Adipose tissue (tissue), 3 donors: ENCODE results near the gene ALDH1A1. TPM values are rescaled to one million over a fixed set of nuclear protein-coding genes. Genes with fewer than 3 reads are reported as not detected.

ENCODE experiments used
- H3K27ac ChIP-seq: one replicate; pipeline ENCODE4 v1.5.1; 2013; ENCODE audit warnings: low read depth, low read length
- whole genome bisulfite sequencing, 3 donors: extraction: QIAGEN DNeasy Blood & Tissue Kit; methylation state at CpG; one replicate each; pipeline ENCODE4 v1.1.7; 2013; 5-methylcytosine and 5-hydroxymethylcytosine counted together
- polyA plus RNA-seq, 3 donors: library from polyadenylated mRNA; stranded (reverse); fragments of 200-250 nt; gene quantifications; one replicate each; pipeline ENCODE4 v1.2.3, GENCODE V29; 2013
- donor health status: healthy with polysubstance abuse.
- donor health status: Bipolar disorder and iron deficiency.
- donor health status: healthy.

The ALDH1A1 gene
- polyA plus RNA-seq, 3 donors: 69.0 to 182 (median 115) TPM

DNA sequence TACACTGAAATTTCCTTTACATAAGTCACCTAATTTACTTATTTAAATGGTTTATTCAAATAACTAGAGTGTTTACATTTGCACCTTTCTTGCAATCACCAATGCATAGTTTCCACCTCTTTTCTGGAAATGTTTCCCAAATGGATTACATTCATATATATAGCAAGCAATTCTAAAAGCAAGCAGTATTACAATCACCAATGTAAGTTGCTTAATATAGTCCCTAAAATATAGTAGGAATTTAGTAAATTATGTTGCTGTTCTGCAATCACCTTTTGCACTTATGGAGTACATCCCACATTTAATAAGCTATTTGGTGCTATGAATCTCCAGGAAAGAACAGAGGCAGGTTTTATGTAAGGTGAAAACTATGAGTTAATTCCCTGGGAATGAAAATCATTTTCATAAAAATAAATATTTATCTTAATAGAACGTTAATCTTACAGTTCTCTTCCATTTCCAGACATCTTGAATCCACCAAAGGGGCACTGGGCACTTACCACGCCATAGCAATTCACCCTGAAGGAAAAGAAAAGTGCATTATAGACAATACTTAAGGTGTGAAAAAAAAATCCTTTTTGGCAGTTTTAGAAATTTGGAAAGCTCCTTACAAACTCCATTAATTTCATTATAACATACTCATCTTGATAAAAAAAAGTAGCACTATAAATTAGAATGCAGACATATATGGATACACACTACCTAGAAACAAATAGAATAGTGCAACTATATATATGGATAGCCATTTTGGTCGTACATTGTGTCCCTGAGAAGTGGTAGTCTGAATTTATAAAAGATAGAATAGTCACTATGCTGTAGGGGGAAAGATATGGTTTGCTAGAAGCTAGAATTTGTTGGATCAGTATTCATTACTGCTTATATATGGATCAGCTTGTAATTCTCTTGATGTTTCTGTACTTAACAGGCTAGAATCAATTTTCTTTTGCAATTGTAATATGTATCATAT is 47.1 kb downstream of the ALDH1A1 start:
- no peak overlapping the region for H3K27ac ChIP-seq
- WGBS, 3 donors: 78 to 89% (median 85%) methylated on average over 3 of the region's 3 CpGs

DNA sequence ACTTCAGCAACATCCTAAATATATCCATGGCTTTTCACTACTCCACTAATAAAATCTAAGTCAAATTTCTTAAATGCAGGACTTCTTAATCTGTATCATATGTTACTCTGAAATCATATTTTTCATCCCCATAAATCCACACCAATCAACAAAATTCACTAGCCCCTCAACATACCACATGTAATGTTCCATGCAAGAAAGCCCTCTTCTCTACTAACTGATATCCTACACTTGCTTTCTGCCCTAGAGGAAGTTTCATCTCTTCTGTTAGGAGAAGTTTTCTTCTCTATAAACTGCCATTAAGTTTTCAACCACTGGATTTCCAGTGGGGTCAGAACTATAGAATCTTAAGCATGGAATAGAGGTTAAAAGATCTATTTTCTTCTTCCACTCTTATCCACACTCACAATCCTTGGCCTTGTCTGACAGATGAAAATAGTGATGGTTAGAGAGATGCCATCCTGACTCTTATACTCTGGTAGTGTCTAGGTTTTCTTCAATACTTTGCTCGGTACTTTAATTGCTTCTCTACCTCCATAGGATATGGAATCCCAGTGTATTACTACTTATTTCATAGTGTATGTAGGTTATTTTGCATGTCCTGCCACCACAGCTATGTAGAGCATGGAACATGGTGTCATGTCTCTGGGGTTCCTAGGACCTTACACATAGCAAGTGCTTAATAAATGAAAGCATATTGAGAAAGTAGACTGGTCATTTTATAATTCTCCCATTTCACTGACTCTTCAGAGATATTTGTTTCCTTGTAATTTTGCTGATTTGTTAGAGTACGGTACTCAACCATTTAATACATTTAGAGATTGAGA is 48.4 kb downstream of the ALDH1A1 start:
- H3K27ac ChIP-seq: no peak overlapping the region
- WGBS, 3 donors: 83 to 96% (median 84%) methylated on average over 2 of the region's 2 CpGs

DNA sequence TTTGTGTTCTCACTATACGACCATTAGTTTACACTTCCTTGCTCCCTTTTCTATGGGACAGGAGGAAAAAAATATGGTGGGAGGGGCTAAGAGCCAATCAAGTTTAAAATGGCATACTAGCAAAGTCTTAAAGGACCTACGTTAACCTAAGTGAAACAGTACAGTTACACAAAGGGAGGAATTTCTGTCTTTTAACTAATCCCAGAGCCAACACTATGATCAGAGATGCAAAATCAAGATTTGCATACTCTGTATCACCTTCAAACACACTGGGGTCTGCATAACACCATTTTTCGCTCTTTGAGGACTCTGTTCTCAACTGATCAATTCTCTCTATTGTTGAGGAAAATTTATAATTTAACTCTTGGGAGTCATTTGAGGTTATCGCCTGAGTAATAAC is 49.8 kb downstream of the ALDH1A1 start:
- H3K27ac ChIP-seq: no peak overlapping the region
- 83 to 95% (median 94%) methylated on average over 4 of the region's 4 CpGs for WGBS, 3 donors

DNA sequence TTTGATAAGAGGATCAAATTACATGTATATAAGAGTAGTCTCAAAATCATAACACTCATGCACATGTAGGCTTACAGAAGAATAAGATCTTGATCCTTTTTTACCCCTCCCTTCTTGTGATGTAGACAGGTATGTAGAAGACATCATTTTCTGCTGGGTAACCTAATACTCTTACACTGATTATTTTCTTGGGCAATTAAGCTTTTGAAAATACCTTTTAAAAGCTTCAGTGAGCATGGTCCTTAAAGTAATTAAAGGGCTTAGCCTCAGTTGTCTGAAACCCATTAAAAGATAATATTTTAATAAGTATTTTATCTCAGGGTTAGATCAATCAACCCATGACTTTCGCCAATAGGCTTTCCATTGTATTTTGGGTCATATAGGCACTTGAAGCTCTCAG is 50.6 kb downstream of the ALDH1A1 start:
- H3K27ac ChIP-seq: no peak overlapping the region
- 95 to 100% (median 100%) methylated on average over 1 of the region's 1 CpG for WGBS, 3 donors

DNA sequence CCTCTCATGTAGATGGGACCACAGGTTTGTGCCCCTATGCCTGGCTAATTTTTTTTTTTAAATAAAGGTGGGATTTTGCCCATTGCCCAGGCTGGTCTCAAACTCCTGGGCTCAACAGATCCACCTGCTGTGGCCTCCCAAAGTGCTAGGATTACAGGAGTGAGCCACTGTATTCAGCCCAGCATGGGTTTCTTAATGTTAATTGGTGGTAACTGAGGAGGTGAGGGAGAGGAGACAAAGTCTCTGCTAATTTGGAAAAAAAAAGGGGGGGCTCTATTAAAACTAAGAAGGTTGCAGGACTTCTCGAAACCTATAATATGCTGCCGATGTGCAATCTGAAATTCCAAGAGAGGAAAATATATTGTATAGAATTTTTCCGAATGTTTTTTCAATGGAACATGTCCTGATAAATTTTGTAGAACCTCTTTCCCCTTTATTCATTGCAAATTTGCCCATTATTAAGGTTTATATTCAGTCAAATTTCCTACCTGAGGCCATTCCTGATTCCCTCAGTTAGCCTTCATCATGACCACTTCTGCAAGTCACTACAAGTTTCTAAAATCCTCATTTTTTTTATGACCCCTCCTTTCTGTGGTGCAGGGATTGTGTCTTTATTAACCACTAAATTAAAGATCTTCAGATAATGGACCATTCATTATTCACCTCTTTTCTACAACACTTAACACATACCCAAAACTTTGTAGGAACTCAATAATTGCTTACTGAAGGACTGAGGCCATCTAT is 52.9 kb downstream of the ALDH1A1 start:
- no peak overlapping the region for H3K27ac ChIP-seq
- WGBS, 3 donors: 92 to 97% (median 97%) methylated on average over 3 of the region's 3 CpGs

DNA sequence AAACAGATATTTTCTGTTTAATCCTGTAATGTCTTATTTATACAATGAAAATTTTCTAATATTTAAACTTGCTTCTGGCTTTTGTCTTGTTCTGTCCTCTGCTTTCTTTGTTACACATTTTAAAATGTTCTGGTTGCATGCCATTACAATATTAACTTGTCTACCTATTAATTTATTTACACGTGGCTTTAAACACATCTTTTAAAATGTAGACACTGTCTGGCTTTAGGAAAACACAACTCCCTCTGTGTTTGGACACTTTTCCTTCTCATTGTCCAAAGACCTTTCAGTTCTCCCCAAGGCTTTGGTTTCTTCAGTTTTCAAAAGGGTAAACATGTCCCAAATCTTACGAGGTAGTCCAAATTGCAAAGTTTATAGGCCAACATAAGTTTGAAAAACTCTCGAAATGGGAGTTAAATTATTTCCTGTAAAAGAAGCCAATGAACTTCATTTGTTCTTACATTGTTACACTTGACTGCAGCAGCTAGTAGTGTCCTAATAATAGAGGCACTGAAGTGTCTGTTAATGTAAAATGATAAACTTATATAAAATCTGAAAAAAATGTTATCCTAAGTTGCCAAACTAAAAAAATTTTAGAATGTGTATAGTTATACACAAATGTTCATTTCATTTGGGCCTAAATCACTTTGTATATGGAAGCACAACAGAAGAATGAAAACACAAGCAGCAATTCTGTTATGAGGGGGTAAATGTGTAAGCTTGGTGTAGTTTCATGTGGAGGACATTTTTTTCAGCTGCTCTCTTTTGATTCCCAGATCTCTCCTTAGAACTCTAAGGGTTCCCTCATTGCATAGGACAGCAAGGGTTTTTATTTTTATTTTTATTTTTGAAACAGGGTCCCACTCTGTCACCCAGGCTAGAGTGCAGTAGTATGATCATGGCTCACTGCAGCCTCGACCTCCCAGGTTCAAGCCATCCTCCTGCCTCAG is 53.8 kb downstream of the ALDH1A1 start:
- no peak overlapping the region for H3K27ac ChIP-seq
- 58 to 77% (median 68%) methylated on average over 4 of the region's 4 CpGs for WGBS, 3 donors

GRCh38 chr9:72898360-72898759 is 54.5 kb downstream of the ALDH1A1 start:
- no peak overlapping the region for H3K27ac ChIP-seq
- WGBS, 3 donors: 90 to 93% (median 93%) methylated on average over 2 of the region's 2 CpGs

GRCh38 chr9:72897069-72897649 is 55.7 kb downstream of the ALDH1A1 start:
- 82 to 84% (median 83%) methylated on average over 3 of the region's 3 CpGs for WGBS, 3 donors
- no peak overlapping the region for H3K27ac ChIP-seq

GRCh38 chr9:72896439-72896838 is 56.4 kb downstream of the ALDH1A1 start:
- WGBS, 3 donors: 88 to 90% (median 90%) methylated on average over 1 of the region's 1 CpG

DNA sequence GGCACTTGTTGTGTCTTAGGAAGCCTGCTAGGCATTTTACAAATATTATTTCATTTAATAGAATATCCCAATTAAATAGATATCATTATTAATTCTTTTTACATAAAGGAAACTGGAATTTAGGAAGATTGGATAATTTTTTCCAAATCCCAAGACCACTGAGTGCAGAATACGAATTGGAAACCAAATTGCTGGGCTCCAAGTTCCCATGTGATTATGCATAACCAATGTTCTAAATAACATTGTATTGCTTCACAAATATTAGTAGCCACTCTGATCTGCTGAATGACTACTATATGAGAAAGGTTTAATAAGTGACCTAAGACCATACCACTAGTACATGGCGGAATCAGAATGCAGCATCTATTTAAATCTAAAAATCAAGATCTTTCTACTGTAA is 57.7 kb downstream of the ALDH1A1 start:
- WGBS, 3 donors: 94 to 97% (median 94%) methylated on average over 2 of the region's 2 CpGs
- no peak overlapping the region for H3K27ac ChIP-seq

More at GRCh38 chr9:72896439-72896838, 56.4 kb downstream of the ALDH1A1 start:
- H3K27ac ChIP-seq: no peak overlapping the region

- 95 to 99% (median 98%) methylated on average over 5 of the region's 5 CpGs for WGBS, 3 donors
- no peak overlapping the region for H3K27ac ChIP-seq
Observed at GRCh38 chr9:72894342-72894741, 58.5 kb downstream of the ALDH1A1 start.

DNA sequence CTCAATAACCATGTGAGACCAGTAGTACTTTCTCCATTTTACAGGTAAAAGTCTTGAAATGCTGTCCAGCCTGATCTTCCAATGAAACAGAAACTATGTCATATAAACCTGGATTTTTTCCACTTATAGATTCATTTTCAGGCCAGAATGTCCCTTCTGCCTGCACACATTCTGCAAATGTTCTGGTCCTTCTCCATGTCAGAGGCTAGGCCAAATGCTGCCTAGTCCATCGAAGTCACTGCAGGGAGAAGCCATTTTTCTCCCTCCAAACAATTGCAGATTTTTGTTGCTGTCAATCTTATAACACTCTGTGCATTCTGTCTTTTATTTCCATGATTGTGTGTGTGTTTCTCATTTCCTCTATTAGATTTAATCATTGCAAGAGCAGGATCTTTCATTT is 59.4 kb downstream of the ALDH1A1 start:
- WGBS, 3 donors: 86 to 95% (median 90%) methylated on average over 1 of the region's 1 CpG
- no peak overlapping the region for H3K27ac ChIP-seq

DNA sequence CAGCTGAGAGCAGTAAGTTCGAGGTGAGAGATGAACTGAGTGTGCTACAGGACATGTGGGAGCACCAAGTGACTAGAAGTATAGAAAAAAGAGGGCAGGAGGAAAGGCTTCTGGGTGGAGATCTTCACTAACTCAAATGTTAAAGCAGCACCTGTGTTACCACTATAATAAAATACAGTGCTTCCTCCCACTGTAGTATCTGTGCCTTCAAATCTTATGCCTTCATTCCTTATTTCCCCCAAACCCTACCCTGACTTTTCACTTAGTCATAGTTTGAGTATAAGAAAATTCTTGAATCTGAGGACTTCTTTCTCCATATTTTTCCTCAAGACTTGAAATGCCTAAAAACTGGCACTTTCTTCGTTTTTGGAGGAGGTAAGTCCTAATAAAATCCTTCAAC is 61.8 kb downstream of the ALDH1A1 start:
- no peak overlapping the region for H3K27ac ChIP-seq
- WGBS, 3 donors: 82 to 87% (median 82%) methylated on average over 2 of the region's 2 CpGs

GRCh38 chr9:72888943-72889342 is 63.9 kb downstream of the ALDH1A1 start:
- WGBS, 3 donors: 93 to 100% (median 97%) methylated on average over 2 of the region's 2 CpGs
- no peak overlapping the region for H3K27ac ChIP-seq

DNA sequence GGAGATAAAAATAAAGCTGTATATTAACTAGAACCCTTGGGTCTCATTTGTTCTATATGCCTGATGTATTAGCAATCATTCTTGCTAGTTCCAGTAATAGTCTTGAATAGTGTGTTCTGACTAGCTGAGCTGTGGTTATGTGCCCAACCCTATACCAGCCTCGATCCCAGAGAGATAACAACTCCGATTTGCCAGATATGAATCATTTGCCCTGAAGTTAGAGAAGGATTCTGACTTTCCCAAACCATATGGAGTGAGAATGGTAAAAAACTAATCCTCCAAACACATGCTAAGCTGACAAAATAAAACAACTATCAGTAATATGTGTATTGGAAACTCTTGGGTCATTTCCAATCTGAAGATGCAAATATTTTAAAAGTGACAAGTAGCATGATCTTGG is 64.8 kb downstream of the ALDH1A1 start:
- WGBS, 3 donors: 88 to 95% (median 92%) methylated on average over 2 of the region's 2 CpGs

GRCh38 chr9:72886386-72886785 is 66.5 kb downstream of the ALDH1A1 start:
- no peak overlapping the region for H3K27ac ChIP-seq
- WGBS, 3 donors: 89 to 98% (median 95%) methylated on average over 1 of the region's 1 CpG

More for the DNA sequence above, 64.8 kb downstream of the ALDH1A1 start:
- no peak overlapping the region for H3K27ac ChIP-seq

DNA sequence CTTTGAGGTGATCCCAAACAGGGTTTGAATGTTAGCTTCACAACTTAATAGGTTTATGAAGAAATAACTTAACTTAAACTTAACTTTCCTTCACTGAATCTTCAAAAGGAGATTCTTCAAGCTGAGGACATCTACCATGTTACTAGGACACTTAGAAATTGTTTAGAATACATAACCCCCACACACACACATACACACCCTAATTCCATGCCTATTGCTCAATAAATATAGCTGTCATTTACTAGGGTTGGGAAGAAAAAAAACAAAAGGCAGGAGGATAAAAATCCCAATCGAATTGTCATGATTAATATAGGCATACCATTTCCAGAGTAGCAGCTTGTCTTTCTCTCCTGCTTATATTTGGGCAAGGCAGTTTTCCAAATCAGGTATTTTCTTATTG is 68.3 kb downstream of the ALDH1A1 start:
- WGBS, 3 donors: 73 to 83% (median 74%) methylated on average over 1 of the region's 1 CpG
- H3K27ac ChIP-seq: no peak overlapping the region
